ENCODE results near the gene PSMA1.
A peak's percentile ranks its signal among the peaks of the same experiment; 100 is the strongest.
"Not testable (repeated sequence)": the region's sequence is repeated elsewhere in the genome, so short reads cannot be mapped to it uniquely, and the experiment has no call there.

The PSMA1 gene

DNA sequence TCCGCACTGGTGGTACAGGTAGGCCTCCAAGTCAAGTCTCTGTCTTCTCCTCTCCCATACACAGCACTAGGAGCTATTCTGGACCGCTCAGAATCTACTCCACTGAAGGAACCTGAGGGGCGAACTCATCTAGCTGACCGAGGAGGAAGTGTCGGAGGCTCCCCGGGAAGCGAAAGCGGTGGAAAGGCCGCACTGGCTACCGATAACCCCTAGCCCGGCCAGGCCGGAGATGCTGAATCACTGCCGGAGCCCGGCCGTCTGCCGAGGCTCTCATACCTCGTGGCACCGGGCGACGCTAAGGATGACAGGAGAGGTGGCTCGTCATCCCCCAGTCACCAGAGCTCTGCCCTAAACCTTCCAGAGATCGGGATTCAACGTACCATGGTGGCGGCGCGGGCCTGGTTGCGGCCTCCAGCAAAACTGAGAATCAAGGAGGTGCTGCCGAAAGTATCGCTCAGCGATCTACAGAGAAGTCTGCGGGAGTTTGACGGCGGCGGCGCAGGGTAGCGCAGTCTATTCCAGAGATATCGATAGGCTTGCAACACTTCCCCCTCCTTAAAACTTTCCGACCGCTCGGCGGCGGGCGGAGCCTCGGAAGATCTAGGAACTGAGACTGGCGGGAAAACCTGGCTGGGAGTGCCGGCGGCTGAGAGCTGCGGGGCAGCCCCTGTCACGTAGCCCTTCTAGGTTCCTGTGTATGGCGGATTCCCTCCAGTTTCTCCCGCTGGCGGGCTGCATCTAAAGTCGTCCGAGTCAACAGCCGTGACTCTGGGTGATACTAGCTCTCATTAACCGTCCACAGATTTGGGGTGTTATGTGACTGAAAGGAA, at the start of gene PSMA1:
Gene PSMA1, minus strand, starts transcription at position 470 of the 830 bp plus-strand sequence. Its CDS starts 87 bp downstream, at position 383.
- no peak; the same call in 1 of the 2 replicates for TF ChIP-seq CTCF (IDR thresholded peaks at IDR 0.05; ENCODE audit: low read depth, low read length)
- peak; percentile 83 for DNase-seq (ENCODE audit: extremely low read depth, low read depth)

- not testable (repeated sequence) for DNase-seq (ENCODE audit: extremely low read depth, low read depth)
These were observed 49.3 kb upstream of the PSMA1 start for GRCh38 chr11:14569516-14569915.

DNA sequence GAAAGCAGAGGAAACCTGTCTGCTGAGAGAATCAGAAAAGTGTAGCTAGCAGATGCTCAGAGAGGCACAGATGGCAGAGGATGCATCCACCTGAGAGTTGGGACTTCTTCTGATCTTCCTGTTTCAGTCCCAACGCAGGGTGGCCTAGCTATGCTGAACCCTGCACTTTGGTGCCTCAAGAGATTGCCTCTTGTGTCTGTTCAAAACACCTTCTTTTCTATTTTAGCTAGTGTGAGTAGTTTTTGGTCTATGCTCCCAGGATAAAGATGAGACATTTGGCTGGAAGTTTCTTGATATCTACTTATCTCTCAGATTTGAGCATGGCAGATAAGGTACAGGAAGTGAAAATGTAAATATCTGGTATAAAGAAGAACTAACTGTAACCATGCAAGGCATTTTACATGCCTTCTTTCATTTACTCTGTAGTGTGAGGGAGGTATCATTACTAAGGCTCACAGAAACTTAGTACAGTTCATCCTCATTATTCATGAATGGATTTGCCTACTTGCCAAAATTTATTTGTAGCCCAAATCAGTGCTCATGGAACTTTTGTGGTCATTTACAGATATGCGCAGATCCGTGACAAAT, 47.0 kb upstream of the PSMA1 start:
- no peak for DNase-seq (ENCODE audit: extremely low read depth, low read depth)
- TF ChIP-seq CTCF (IDR thresholded peaks at IDR 0.05; ENCODE audit: low read depth, low read length): no peak

DNA sequence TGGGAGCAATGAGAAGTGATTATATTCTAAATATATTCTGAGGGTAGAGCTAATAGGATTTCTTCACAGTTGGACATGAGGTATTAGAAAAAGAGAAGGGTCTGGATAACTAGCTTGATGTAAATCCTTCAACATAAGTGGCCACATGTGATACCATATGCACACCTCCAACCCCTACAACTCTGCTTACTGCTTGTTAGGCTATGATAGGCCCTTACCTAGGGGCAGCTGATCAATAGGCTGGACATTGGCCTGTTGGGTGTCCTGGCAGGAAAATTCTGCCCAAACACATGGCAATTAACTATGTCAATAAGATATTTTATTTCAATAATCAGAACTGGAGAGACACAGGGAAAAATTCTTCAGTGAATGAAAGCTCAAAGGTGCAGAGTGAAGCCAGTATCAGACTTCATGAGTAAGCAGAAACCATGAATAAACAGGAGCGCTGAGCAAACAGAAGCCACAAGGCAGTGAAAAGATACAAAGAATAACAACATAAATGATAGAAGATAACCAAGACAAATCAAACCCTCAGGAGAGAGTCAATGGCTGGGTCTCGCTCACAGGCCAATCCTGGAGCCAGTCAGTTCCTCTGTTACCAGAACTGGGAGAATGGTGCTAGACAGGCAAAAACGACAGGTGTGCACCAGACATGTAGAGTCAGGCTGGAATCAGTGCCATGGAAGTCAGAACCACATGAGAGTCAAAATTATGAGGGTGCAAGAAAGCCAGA, 46.3 kb upstream of the PSMA1 start:
- no peak for DNase-seq (ENCODE audit: extremely low read depth, low read depth)
- TF ChIP-seq CTCF (IDR thresholded peaks at IDR 0.05; ENCODE audit: low read depth, low read length): no peak

- no peak for TF ChIP-seq CTCF (IDR thresholded peaks at IDR 0.05; ENCODE audit: low read depth, low read length)
- DNase-seq (ENCODE audit: extremely low read depth, low read depth): no peak
These were observed 45.7 kb upstream of the PSMA1 start for GRCh38 chr11:14565845-14566244.

DNA sequence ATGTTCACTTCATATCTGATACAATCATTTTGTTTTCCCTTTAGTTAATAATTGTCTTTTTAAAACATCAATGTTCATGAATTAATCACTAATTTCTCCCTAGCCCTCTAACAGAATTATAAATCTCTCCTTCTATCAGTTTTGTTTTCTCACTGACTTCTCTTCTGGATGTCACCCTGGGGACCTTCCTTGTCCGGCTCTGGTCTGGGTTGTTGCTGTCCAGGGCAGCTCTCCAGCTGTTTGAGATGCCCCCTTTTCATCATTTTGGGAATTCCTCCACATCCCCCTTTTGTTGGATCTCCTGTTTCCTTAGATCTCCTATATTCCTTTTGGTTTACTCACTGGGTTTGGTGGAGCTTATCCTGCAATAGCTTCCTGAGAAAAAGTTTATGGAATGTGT, 35.6 kb upstream of the PSMA1 start:
- DNase-seq (ENCODE audit: extremely low read depth, low read depth): no peak
- no peak for TF ChIP-seq CTCF (IDR thresholded peaks at IDR 0.05; ENCODE audit: low read depth, low read length)

DNA sequence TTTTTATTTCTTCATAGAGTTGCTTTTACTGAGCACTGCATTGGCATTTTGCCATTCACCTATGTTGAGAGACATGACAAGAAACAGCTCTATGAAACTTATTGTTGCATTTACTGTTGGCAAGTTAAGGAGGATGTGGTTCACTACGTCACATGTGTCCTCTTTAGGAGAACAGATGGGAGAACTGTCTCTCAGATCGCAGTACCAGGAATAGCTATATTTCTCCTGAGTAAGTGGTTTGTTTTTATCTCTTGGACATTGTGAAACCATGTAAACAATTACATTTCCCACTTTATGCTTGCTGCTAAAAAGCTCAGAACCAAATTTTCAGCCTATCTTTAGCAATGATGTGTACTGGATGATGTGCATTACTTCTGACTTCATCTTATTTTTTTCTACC, 34.8 kb upstream of the PSMA1 start:
- TF ChIP-seq CTCF (IDR thresholded peaks at IDR 0.05; ENCODE audit: low read depth, low read length): no peak
- no peak for DNase-seq (ENCODE audit: extremely low read depth, low read depth)
